ENCODE results near the gene A2M.

A2M gene

GRCh38 chr12:9051158-9051550 lies 64.6 kb downstream of the A2M start:
- Histone ChIP-seq H3K9me2 (replicated peaks; ENCODE audit: insufficient read depth, low read length) (no peaks in the 10 kb centered on the region), H3K79me2 (ENCODE audit: insufficient read depth, low read length) (no peaks in the 10 kb centered on the region), H2AFZ (ENCODE audit: low read depth, low read length, severe bottlenecking) (no peak overlapping the region), H3K4me2 (ENCODE audit: low read depth, low read length, poor library complexity, severe bottlenecking) (no peak overlapping the region), H3K36me3 (ENCODE audit: low read length) (no peaks in the 10 kb centered on the region), H3K4me3 (ENCODE audit: insufficient read depth, low read length, poor library complexity, severe bottlenecking) (no peak overlapping the region), H3K27ac (ENCODE audit: low read depth, low read length) (no peak overlapping the region), H3K9ac (ENCODE audit: low read length) (no peak overlapping the region), H3K27me3 (ENCODE audit: low read length) (no peaks in the 10 kb centered on the region), H4K20me1 (ENCODE audit: low read depth, low read length) (no peaks in the 10 kb centered on the region), H3F3A (ENCODE audit: insufficient read depth) (no peaks in the 10 kb centered on the region), H3K9me3 (ENCODE audit: insufficient read depth, low read length) (no peaks in the 10 kb centered on the region)
- no peak for TF ChIP-seq EZH2phosphoT487 (conservative IDR thresholded peaks at IDR 0.05; ENCODE audit: low read length)
- TF ChIP-seq, protein P1, sequence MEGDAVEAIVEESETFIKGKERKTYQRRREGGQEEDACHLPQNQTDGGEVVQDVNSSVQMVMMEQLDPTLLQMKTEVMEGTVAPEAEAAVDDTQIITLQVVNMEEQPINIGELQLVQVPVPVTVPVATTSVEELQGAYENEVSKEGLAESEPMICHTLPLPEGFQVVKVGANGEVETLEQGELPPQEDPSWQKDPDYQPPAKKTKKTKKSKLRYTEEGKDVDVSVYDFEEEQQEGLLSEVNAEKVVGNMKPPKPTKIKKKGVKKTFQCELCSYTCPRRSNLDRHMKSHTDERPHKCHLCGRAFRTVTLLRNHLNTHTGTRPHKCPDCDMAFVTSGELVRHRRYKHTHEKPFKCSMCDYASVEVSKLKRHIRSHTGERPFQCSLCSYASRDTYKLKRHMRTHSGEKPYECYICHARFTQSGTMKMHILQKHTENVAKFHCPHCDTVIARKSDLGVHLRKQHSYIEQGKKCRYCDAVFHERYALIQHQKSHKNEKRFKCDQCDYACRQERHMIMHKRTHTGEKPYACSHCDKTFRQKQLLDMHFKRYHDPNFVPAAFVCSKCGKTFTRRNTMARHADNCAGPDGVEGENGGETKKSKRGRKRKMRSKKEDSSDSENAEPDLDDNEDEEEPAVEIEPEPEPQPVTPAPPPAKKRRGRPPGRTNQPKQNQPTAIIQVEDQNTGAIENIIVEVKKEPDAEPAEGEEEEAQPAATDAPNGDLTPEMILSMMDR (IDR thresholded peaks at IDR 0.05; ENCODE audit: insufficient read depth, low read length, poor library complexity, severe bottlenecking), result no peak

DNA sequence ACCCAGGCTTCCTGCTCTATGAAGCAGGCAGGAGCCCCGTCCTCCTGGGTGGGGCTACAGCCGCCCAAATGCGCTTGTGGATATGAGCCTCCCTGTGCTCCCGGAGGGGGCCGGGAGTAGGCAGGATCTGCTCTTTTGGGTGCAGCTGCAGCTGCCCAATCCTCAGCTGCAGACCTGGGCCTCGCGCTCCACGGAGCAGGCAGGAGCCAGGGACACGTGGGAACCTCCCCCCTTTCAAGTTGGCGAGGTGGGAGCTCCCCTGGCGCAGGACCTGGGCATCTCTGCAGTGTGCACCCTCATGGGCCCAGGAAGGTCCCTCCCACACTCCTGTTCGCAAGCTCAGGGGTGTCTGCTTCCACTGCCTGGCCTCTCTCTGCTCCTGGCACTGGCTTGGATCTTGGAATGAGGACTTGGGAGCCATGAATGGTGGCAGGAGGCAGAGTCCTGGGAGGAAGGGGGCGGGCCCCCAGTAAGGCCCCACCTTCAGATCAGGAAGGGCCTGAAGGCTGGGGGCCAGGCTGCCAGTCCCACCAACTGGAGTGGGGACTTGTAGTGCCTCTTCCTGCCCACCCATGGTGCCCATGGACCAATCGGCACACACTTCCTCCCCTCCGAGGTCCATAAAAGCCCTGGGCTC lies 65.1 kb downstream of the A2M start:
- TF ChIP-seq EZH2phosphoT487 (conservative IDR thresholded peaks at IDR 0.05; ENCODE audit: low read length), result no peak
- TF ChIP-seq, protein P1 (IDR thresholded peaks at IDR 0.05; ENCODE audit: insufficient read depth, low read length, poor library complexity, severe bottlenecking), result no peak
- Histone ChIP-seq H3K36me3 (ENCODE audit: low read length) (no peaks in the 10 kb centered on the region), H3F3A (ENCODE audit: insufficient read depth) (no peaks in the 10 kb centered on the region), H3K9me2 (replicated peaks; ENCODE audit: insufficient read depth, low read length) (no peaks in the 10 kb centered on the region), H3K9ac (ENCODE audit: low read length) (no peak overlapping the region), H2AFZ (ENCODE audit: low read depth, low read length, severe bottlenecking) (no peak overlapping the region), H3K27ac (ENCODE audit: low read depth, low read length) (no peak overlapping the region), H3K27me3 (ENCODE audit: low read length) (no peaks in the 10 kb centered on the region), H3K4me2 (ENCODE audit: low read depth, low read length, poor library complexity, severe bottlenecking) (no peak overlapping the region), H3K9me3 (ENCODE audit: insufficient read depth, low read length) (no peaks in the 10 kb centered on the region), H3K4me3 (ENCODE audit: insufficient read depth, low read length, poor library complexity, severe bottlenecking) (no peak overlapping the region), H3K79me2 (ENCODE audit: insufficient read depth, low read length) (no peaks in the 10 kb centered on the region), H4K20me1 (ENCODE audit: low read depth, low read length) (no peaks in the 10 kb centered on the region)

DNA sequence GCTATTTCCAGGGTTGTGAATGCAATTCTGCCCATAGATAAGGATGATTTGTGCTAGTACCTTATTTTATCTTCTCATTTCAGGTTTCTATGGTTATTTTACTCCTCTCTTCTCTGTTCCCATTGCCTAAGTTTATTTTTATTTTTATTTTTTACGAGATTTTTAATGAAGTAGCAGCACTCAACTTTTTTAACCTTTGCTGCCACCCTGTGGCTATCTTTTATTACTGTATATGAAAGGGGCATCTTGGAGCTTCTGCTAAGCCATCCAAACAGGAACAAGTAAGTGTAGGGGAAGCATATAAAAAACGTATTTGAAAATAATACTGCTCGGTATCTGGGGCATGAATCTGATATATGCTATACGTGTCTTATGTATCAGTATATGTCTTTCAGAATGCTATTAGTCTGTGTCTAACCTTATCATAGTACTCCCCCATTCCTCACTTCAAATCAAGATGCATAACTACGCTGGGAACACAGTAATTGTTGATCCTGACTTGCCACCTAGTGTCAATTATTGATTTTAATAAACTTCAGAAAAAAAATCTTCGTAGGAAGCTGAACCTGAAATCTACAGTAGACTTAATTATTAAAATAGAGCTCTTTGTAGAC lies 66.1 kb downstream of the A2M start:
- H3F3A ChIP-seq (ENCODE audit: insufficient read depth), result no peaks in the 10 kb centered on the region
- no peaks in the 10 kb centered on the region for H3K9me3 ChIP-seq (ENCODE audit: insufficient read depth, low read length)
- H3K9ac ChIP-seq (ENCODE audit: low read length), result no peak overlapping the region
- TF ChIP-seq, protein P1 (IDR thresholded peaks at IDR 0.05; ENCODE audit: insufficient read depth, low read length, poor library complexity, severe bottlenecking), result no peak
- TF ChIP-seq EZH2phosphoT487 (conservative IDR thresholded peaks at IDR 0.05; ENCODE audit: low read length), result no peak
- H3K79me2 ChIP-seq (ENCODE audit: insufficient read depth, low read length), result no peaks in the 10 kb centered on the region
- no peaks in the 10 kb centered on the region for H4K20me1 ChIP-seq (ENCODE audit: low read depth, low read length)
- no peak overlapping the region for H3K4me2 ChIP-seq (ENCODE audit: low read depth, low read length, poor library complexity, severe bottlenecking)
- no peak overlapping the region for H3K27ac ChIP-seq (ENCODE audit: low read depth, low read length)
- no peak overlapping the region for H3K4me3 ChIP-seq (ENCODE audit: insufficient read depth, low read length, poor library complexity, severe bottlenecking)
- H2AFZ ChIP-seq (ENCODE audit: low read depth, low read length, severe bottlenecking), result no peak overlapping the region
- no peaks in the 10 kb centered on the region for H3K36me3 ChIP-seq (ENCODE audit: low read length)
- H3K9me2 ChIP-seq (replicated peaks; ENCODE audit: insufficient read depth, low read length), result no peaks in the 10 kb centered on the region
- H3K27me3 ChIP-seq (ENCODE audit: low read length), result no peaks in the 10 kb centered on the region

Data from SU-DHL-6 (cell line).